Fibroblast of the aortic adventitia (primary cell): Measurements from ENCODE around the gene USP17L17. TPM values are rescaled to one million over a fixed set of nuclear protein-coding genes. Genes with fewer than 3 reads are reported as not detected.

Experiments used
- total RNA-seq: library from RNA; depleted of rRNA; stranded (reverse); fragments of >200 nt; gene quantifications from 2 replicates; pipeline ENCODE4 v1.2.3, GENCODE V29; 2012; ENCODE audit warnings: low replicate concordance

Gene USP17L17
- total RNA-seq, 1 donor = not detected

Other genes starting within 250 kb of the USP17L17 start
- gene FAM90A26, start 73.5 kb upstream of the USP17L17 start, total RNA-seq = not detected in 2 replicates
- gene USP17L10, start 33.2 kb upstream of the USP17L17 start, total RNA-seq = not detected in 2 replicates
- gene USP17L11, start 28.5 kb upstream of the USP17L17 start, total RNA-seq = not detected in 2 replicates
- not detected in 2 replicates for gene USP17L12, start 23.7 kb upstream of the USP17L17 start, total RNA-seq
- gene USP17L13, start 19.0 kb upstream of the USP17L17 start, total RNA-seq = not detected in 2 replicates
- gene USP17L15, start 9.5 kb upstream of the USP17L17 start, total RNA-seq = not detected in 2 replicates
- gene USP17L18, start 4.8 kb downstream of the USP17L17 start, total RNA-seq = not detected in 2 replicates
- gene USP17L19, start 9.5 kb downstream of the USP17L17 start, total RNA-seq = not detected in 2 replicates
- not detected in 2 replicates for gene USP17L20, start 14.2 kb downstream of the USP17L17 start, total RNA-seq
- not detected in 2 replicates for gene USP17L21, start 19.0 kb downstream of the USP17L17 start, total RNA-seq
- gene USP17L22, start 23.7 kb downstream of the USP17L17 start, total RNA-seq = not detected in 2 replicates
- gene USP17L24, start 81.3 kb downstream of the USP17L17 start, total RNA-seq = not detected in 2 replicates
- not detected in 2 replicates for gene USP17L25, start 86.0 kb downstream of the USP17L17 start, total RNA-seq
- not detected in 2 replicates for gene USP17L26, start 90.8 kb downstream of the USP17L17 start, total RNA-seq
- gene USP17L5, start 95.5 kb downstream of the USP17L17 start, total RNA-seq = not detected in 2 replicates
- gene USP17L27, start 100.3 kb downstream of the USP17L17 start, total RNA-seq = not detected in 2 replicates
- not detected in 2 replicates for gene USP17L28, start 105.0 kb downstream of the USP17L17 start, total RNA-seq
- not detected in 2 replicates for gene USP17L29, start 109.8 kb downstream of the USP17L17 start, total RNA-seq
- not detected in 2 replicates for gene USP17L30, start 119.2 kb downstream of the USP17L17 start, total RNA-seq
- gene DEFB131A, start 200.5 kb downstream of the USP17L17 start, total RNA-seq = not detected in 2 replicates